Measurements from ENCODE around the gene PSMC4. TPM values are rescaled to one million over a fixed set of nuclear protein-coding genes. Genes with fewer than 3 reads are reported as not detected.
"Not testable (repeated sequence)": the region's sequence is repeated elsewhere in the genome, so short reads cannot be mapped to it uniquely, and the experiment has no call there.

PSMC4 gene
- total and polyA plus RNA-seq, 9 donors, result 39.3 to 73.5 (median 57.0) TPM

DNA sequence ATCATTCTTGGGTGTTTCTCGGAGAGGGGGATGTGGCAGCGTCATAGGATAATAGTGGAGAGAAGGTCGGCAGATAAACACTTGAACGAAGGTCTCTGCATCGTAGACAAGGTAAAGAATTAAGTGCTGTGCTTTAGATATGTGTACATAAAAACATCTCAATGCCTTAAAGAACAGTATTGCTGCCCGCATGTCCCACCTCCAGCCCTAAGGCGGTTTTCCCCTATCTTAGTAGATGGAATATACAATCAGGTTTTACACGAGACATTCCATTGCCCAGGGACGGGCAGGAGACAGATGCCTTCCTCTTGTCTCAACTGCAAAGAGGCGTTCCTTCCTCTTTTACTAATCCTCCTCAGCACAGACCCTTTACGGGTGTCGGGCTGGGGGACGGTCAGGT lies 11.6 kb upstream of the PSMC4 start:
- DNase-seq; H3K4me3 ChIP-seq; H3K27me3 ChIP-seq; H3K4me1 ChIP-seq (ENCODE audit: insufficient read depth); H3K36me3 ChIP-seq; H3K27ac ChIP-seq; intact Hi-C loops (cut with DNase I); H3K9me3 ChIP-seq: not testable (repeated sequence)
- 59 to 69% (median 67%) methylated on average over 10 to 13 of the region's 13 CpGs for WGBS, 3 donors

DNA sequence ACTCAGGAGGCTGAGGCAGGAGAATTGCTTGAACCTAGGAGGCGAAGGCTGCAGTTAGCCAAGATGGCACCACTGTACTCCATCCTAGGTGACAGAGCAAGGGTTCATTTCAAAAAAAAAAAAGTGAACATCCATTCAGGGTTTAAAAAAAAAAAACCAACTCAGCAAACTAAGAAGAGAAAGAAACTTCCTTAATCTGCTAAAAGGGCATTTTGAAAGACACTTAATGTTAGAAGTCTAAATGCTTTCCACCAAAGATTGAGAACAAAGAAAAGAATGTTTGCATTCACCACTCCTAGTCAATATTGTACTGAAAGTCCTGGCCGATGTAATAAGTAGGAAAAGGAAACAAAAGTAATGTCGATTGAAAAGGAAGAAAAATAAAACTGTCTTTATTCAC lies 7.1 kb upstream of the PSMC4 start:
- no peak overlapping the region for H3K27ac ChIP-seq
- H3K27me3 ChIP-seq, result no peaks in the 10 kb centered on the region
- TF ChIP-seq EP300 (IDR thresholded peaks at IDR 0.05) (no peak), POLR2A (IDR thresholded peaks at IDR 0.05) (no peak)
- TF ChIP-seq, protein P1, sequence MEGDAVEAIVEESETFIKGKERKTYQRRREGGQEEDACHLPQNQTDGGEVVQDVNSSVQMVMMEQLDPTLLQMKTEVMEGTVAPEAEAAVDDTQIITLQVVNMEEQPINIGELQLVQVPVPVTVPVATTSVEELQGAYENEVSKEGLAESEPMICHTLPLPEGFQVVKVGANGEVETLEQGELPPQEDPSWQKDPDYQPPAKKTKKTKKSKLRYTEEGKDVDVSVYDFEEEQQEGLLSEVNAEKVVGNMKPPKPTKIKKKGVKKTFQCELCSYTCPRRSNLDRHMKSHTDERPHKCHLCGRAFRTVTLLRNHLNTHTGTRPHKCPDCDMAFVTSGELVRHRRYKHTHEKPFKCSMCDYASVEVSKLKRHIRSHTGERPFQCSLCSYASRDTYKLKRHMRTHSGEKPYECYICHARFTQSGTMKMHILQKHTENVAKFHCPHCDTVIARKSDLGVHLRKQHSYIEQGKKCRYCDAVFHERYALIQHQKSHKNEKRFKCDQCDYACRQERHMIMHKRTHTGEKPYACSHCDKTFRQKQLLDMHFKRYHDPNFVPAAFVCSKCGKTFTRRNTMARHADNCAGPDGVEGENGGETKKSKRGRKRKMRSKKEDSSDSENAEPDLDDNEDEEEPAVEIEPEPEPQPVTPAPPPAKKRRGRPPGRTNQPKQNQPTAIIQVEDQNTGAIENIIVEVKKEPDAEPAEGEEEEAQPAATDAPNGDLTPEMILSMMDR (IDR thresholded peaks at IDR 0.05), result no peak
- H3K4me3 ChIP-seq, result no peak overlapping the region
- intact Hi-C loops (cut with DNase I), result loop anchor here in 1 of 4 donors (10.0 kb wide), 1 partner anchor 169 kb away; no protein-coding TSS in a partner anchor
- H3K36me3 ChIP-seq, result no peaks in the 10 kb centered on the region
- H3K4me1 ChIP-seq (ENCODE audit: insufficient read depth), result no peaks in the 10 kb centered on the region
- no peaks in the 10 kb centered on the region for H3K9me3 ChIP-seq
- 88 to 91% (median 90%) methylated on average over 3 of the region's 3 CpGs for WGBS, 3 donors
- DNase-seq, result no peak

DNA sequence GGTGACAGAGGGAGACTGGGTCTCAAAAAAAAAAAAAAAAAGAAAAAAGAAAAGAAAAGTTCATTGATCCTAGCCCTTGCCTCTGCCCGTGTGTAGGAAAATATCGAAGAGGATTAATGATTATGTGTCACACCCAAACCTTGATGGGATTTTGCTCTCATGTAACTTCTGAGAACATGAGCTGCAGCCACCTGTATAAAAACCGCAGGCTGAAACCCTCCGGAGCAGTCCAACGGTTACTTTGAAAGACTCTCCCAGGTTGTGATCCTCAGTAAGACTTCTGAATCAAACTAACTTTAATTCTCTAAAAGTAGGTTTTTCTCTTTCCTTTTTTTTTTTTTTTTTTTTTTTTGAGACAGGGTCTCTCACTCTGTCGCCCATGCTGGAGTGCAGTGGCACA lies 4.3 kb upstream of the PSMC4 start:
- H3K36me3 ChIP-seq, result no peaks in the 10 kb centered on the region

DNA sequence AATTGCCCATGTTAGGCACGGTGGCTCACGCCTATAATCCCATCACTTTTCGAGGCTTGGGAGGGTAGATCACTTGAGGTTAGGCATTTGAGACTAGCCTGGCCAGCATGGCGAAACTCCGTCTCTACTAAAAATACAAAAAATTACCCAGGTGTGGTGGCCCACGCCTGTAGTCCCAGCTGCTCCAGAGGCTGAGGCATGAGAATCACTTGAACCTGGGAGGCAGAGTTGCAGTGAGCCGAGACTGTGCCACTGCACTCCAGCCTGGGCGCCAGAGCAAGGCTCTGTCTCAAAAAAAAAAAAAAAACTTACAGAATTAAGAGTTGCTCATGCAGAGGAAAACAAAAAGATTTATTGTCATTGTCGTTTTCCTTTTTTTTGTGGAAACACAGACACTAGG lies 3.4 kb upstream of the PSMC4 start:
- WGBS, 3 donors, result 85 to 87% (median 86%) methylated on average over 9 of the region's 9 CpGs
- Histone ChIP-seq H3K36me3 (no peaks in the 10 kb centered on the region), H3K27ac (no peak overlapping the region), H3K9me3 (no peaks in the 10 kb centered on the region), H3K4me3 (no peak overlapping the region), H3K27me3 (no peaks in the 10 kb centered on the region), H3K4me1 (ENCODE audit: insufficient read depth) (peaks cover 4% of the 10 kb centered on the region)
- TF ChIP-seq EP300 (IDR thresholded peaks at IDR 0.05), result no peak
- no peak for TF ChIP-seq POLR2A (IDR thresholded peaks at IDR 0.05)
- TF ChIP-seq, protein P1 (IDR thresholded peaks at IDR 0.05), result no peak
- DNase-seq, result no peak
- intact Hi-C loops (cut with DNase I), result loop anchor here in 1 of 4 donors (10.0 kb wide), 1 partner anchor 173 kb away; no protein-coding TSS in a partner anchor

More for the DNA sequence above, 4.3 kb upstream of the PSMC4 start:
- no peak for DNase-seq
- Histone ChIP-seq H3K4me3 (no peak overlapping the region), H3K27ac (no peak overlapping the region), H3K4me1 (ENCODE audit: insufficient read depth) (peaks cover under 1% of the 10 kb centered on the region), H3K9me3 (no peaks in the 10 kb centered on the region), H3K27me3 (no peaks in the 10 kb centered on the region)
- 88 to 94% (median 90%) methylated on average over 6 of the region's 6 CpGs for WGBS, 3 donors
- intact Hi-C loops (cut with DNase I), result loop anchor here in 1 of 4 donors (10.0 kb wide), 1 partner anchor 172 kb away; no protein-coding TSS in a partner anchor
- TF ChIP-seq POLR2A (IDR thresholded peaks at IDR 0.05) (no peak), EP300 (IDR thresholded peaks at IDR 0.05) (no peak)
- TF ChIP-seq, protein P1 (IDR thresholded peaks at IDR 0.05), result no peak

DNA sequence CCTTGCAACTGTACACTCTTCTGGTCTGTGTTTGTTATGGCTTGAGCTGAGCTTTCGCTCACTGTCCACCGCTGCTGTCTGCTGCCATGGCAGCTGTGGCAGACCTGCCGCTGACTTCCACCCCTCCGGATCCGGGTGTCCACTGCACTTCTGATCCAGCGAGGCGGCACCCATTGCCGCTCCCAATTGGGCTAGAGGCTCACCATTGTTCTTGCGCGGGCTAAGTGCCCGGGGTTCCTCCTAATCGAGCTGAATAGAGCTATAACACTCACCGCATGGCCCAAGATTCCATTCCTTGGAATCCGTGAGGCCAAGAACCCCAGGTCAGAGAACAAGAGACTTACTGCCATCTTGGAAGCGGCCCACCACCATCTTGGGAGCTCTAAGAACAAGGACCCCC lies 2.2 kb upstream of the PSMC4 start:
- TF ChIP-seq EP300 (IDR thresholded peaks at IDR 0.05) (no peak), POLR2A (IDR thresholded peaks at IDR 0.05) (no peak)
- TF ChIP-seq, protein P1 (IDR thresholded peaks at IDR 0.05), result no peak
- intact Hi-C loops (cut with DNase I), result loop anchor here in 1 of 4 donors (10.0 kb wide), 1 partner anchor 174 kb away; no protein-coding TSS in a partner anchor
- DNase-seq, result no peak
- Histone ChIP-seq H3K27me3 (no peaks in the 10 kb centered on the region), H3K27ac (no peak overlapping the region), H3K4me1 (ENCODE audit: insufficient read depth) (peaks cover 4% of the 10 kb centered on the region), H3K36me3 (no peaks in the 10 kb centered on the region), H3K4me3 (no peak overlapping the region), H3K9me3 (no peaks in the 10 kb centered on the region)
- WGBS, 3 donors, result 93 to 96% (median 94%) methylated on average over 15 of the region's 15 CpGs
